A673 (cell line): ENCODE results near the gene ZMYM4.

ENCODE experiments used
- CTCF ChIP-seq: fragments of 300-800, 200-600 bp; sonication (generic); conservative IDR thresholded peaks from 2 replicates; pipeline ENCODE4 v1.5.1; 2017; ENCODE audit warnings: low read depth, mild to moderate bottlenecking, antibody characterized with exemption, low read length, moderate library complexity, mixed read lengths
- EZH2 ChIP-seq: fragments of 200-600 bp; sonication (generic); IDR thresholded peaks from 2 replicates; pipeline ENCODE4 v1.6.1; 2017; ENCODE audit warnings: borderline replicate concordance, low read depth, mild to moderate bottlenecking, mixed read lengths, antibody characterized with exemption, low read length; ENCODE audit not compliant: poor library complexity, severe bottlenecking

GRCh38 chr1:35222322-35223083, 46.0 kb upstream of the ZMYM4 start:
- no peak for TF ChIP-seq CTCF
- TF ChIP-seq EZH2 = no peak
